B cell (primary cell): Measurements from ENCODE around the gene ZNF784. TPM values are rescaled to one million over a fixed set of nuclear protein-coding genes. Genes with fewer than 3 reads are reported as not detected.

ENCODE experiments used
- ATAC-seq: fragments of 200-7000 bp; cut with Tn5 transposase; one replicate; pipeline ENCODE4 v1.10.0; 2021; ENCODE audit warnings: low read depth, mild to moderate bottlenecking, moderate number of reproducible peaks, moderate library complexity
- CTCF ChIA-PET: fragments of 350-600 bp; sonication (Branson Sonifier 250); formaldehyde crosslinking; loops from one replicate; lab custom pipeline; 2021; ENCODE audit warnings: antibody characterized with exemption, inconsistent platforms; lab: Charles Lee
- POLR2A ChIA-PET: fragments of 350-600 bp; sonication (Branson Sonifier 250); formaldehyde crosslinking; loops from one replicate; lab custom pipeline; 2021; ENCODE audit warnings: antibody characterized with exemption; lab: Charles Lee
- DNase-seq: peaks from one replicate; pipeline ENCODE4 v3.0.0; 2013
- H2AFZ ChIP-seq: 2 replicates; pipeline ENCODE4 v1.6.1; 2012; ENCODE audit warnings: mild to moderate bottlenecking, low read depth, low read length; ENCODE audit not compliant: insufficient read depth, poor library complexity, severe bottlenecking
- H3K27ac ChIP-seq, 2 donors: 1 replicate in 1 of 2; 2 replicates in 1 of 2; pipeline ENCODE4 v1.5.1; 2012 to 2013; ENCODE audit warnings: low read length in 2 of 2, mild to moderate bottlenecking in 2 of 2, moderate library complexity in 1 of 2
- H3K27me3 ChIP-seq, 4 experiments: fragments of 200-600 bp in 1 of 4; sonication (generic) in 1 of 4; replicated peaks in 1 of 4; 1 replicate in 2 of 4; 2 replicates in 2 of 4; pipeline versions ENCODE4 v1.6.1 to v1.7.0; 2013 to 2016; ENCODE audit warnings: low read length in 3 of 4, mild to moderate bottlenecking in 2 of 4, mixed read lengths in 1 of 4, moderate library complexity in 1 of 4; ENCODE audit not compliant: insufficient read depth in 4 of 4, control insufficient read depth in 3 of 4; ENCODE audit errors: control extremely low read depth in 1 of 4
- H3K36me3 ChIP-seq, 2 experiments: replicated peaks in 1 of 2; 1 replicate in 1 of 2; 2 replicates in 1 of 2; pipeline versions ENCODE4 v1.6.1 to v1.7.1; 2013; ENCODE audit warnings: low read length in 1 of 2; ENCODE audit not compliant: insufficient read depth in 2 of 2, control insufficient read depth in 1 of 2; ENCODE audit errors: control extremely low read depth in 1 of 2, extremely low read depth in 1 of 2
- H3K4me1 ChIP-seq, 2 donors: fragments of 200-600 bp in 1 of 2; sonication (generic) in 1 of 2; 1 replicate in 1 of 2; 2 replicates in 1 of 2; pipeline versions ENCODE4 v1.5.1 to v1.6.1; 2013 to 2017; ENCODE audit warnings: low read length in 2 of 2; ENCODE audit not compliant: control insufficient read depth in 2 of 2, insufficient read depth in 2 of 2
- H3K4me2 ChIP-seq: replicated peaks from 2 replicates; pipeline ENCODE3; 2012; ENCODE audit warnings: mild to moderate bottlenecking, low read depth, low read length; ENCODE audit not compliant: poor library complexity, severe bottlenecking
- H3K4me3 ChIP-seq, 5 experiments: fragments of 200-600 bp in 1 of 5; sonication (generic) in 1 of 5; 1 replicate in 3 of 5; 2 replicates in 2 of 5; pipeline versions ENCODE4 v1.5.1 to v1.7.0; 2011 to 2016; ENCODE audit warnings: low read length in 4 of 5, mild to moderate bottlenecking in 4 of 5, low read depth in 2 of 5, control low read depth in 1 of 5, moderate library complexity in 1 of 5; ENCODE audit not compliant: insufficient read depth in 1 of 5; ENCODE audit errors: control extremely low read depth in 1 of 5, extremely low read depth in 1 of 5
- H3K79me2 ChIP-seq: fragments of 200-600 bp; sonication (generic); one replicate; pipeline ENCODE4 v1.6.0; 2016; ENCODE audit warnings: low read length; ENCODE audit not compliant: control insufficient read depth, insufficient read depth
- H3K9ac ChIP-seq: fragments of 200-600 bp; sonication (generic); 2 replicates; pipeline ENCODE4 v1.6.1; 2017; ENCODE audit warnings: mild to moderate bottlenecking, low read length, moderate library complexity
- H3K9me3 ChIP-seq, 3 donors: one replicate each; pipeline versions ENCODE4 v1.6.1 to v1.7.1; 2013; ENCODE audit warnings: low read length in 2 of 3; ENCODE audit not compliant: control insufficient read depth in 2 of 3, insufficient read depth in 1 of 3; ENCODE audit errors: control extremely low read depth in 1 of 3
- H4K20me1 ChIP-seq: 2 replicates; pipeline ENCODE4 v1.6.0; 2012; ENCODE audit warnings: mild to moderate bottlenecking, low read length; ENCODE audit not compliant: insufficient read depth, control insufficient read depth, poor library complexity, severe bottlenecking
- H3K27ac Mint-ChIP-seq: one replicate; pipeline ENCODE4 v1.8.0; 2021; ENCODE audit warnings: mixed read lengths
- H3K27me3 Mint-ChIP-seq: one replicate; pipeline ENCODE4 v1.8.0; 2021; ENCODE audit warnings: mixed read lengths
- H3K4me1 Mint-ChIP-seq: one replicate; pipeline ENCODE4 v1.8.0; 2021; ENCODE audit warnings: mixed read lengths
- H3K4me3 Mint-ChIP-seq: one replicate; pipeline ENCODE4 v1.8.0; 2021; ENCODE audit warnings: mixed read lengths
- H3K9me3 Mint-ChIP-seq: one replicate; pipeline ENCODE4 v1.8.0; 2022; ENCODE audit warnings: mixed read lengths; ENCODE audit not compliant: insufficient read depth
- CTCF ChIP-seq: fragments of 200-600 bp; IDR thresholded peaks from one replicate; pipeline ENCODE4 v1.8.0; 2022; ENCODE audit warnings: antibody characterized with exemption, mild to moderate bottlenecking
- EZH2 ChIP-seq: IDR thresholded peaks from 2 replicates; pipeline ENCODE4 v1.6.1; 2012; ENCODE audit warnings: borderline replicate concordance, low read depth, mild to moderate bottlenecking, moderate library complexity, low read length; ENCODE audit not compliant: insufficient read depth, poor library complexity, severe bottlenecking
- WGBS: methylation state at CpG from one replicate; pipeline ENCODE4 v1.1.5; 2013; ENCODE audit warnings: missing lambda C conversion rate; ENCODE audit not compliant: insufficient coverage; 5-methylcytosine and 5-hydroxymethylcytosine counted together
- intact Hi-C: fragments of 100-400 bp; cut with micrococcal nuclease; formaldehyde crosslinking; loops from one replicate; pipeline ENCODE4 v1.10.0; 2022
- polyA plus RNA-seq: library from polyadenylated mRNA; depleted of rRNA; stranded (reverse); fragments of >200 nt; gene quantifications from 2 replicates; pipeline ENCODE4 v1.2.3, GENCODE V29; 2012
- total RNA-seq, 2 donors: library from RNA; stranded (reverse); fragments of 120-200 nt in 1 of 2; gene quantifications; 1 replicate in 1 of 2; 2 replicates in 1 of 2; pipeline versions ENCODE4 v1.2.3 to v1.2.4, GENCODE V29; 2013 to 2022

The ZNF784 gene
- total and polyA plus RNA-seq, 2 donors (not counting 1 experiment from before 2014, with no cell fraction given) = 9.2 to 9.7 TPM

DNA sequence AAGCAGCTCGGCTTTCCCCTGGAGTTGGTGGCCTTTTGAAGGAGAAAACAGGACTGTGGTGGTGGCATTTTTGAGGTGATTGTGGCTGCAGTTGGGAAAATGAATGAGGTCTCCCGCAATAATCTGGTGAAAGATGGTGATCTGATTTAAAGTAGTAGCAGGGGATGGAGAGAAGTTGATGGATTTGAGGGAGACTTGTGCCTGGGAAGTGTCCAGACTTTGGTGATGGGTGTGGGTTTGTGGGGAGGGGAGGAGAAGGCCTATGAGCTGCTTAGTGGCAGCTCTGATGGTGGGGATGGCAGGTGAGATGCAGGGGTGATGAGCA, 46.6 kb upstream of the ZNF784 start:
- 95% methylated on average over 2 of the region's 2 CpGs for WGBS

More for the DNA sequence above, 46.6 kb upstream of the ZNF784 start:
- Histone ChIP-seq H3K27ac (no peak overlapping the region), H3K79me2 (peaks cover 70% of the 10 kb centered on the region), H3K9me3 (no peaks in the 10 kb centered on the region), H3K4me2 (no peak overlapping the region), H3K4me1 (peaks cover 4 to 18% of the 10 kb centered on the region in 2 donors), H3K36me3 (peaks cover 0 to 69% of the 10 kb centered on the region in 2 experiments), H3K27me3 (no peaks in the 10 kb centered on the region), H4K20me1 (peaks cover 79% of the 10 kb centered on the region), H2AFZ (no peak overlapping the region), H3K4me3 (no peak overlapping the region), H3K9ac (no peak overlapping the region)
- POLR2A ChIA-PET = interaction anchor here (0.7 to 1.0 kb wide), 2 partner anchors 16 to 38 kb away, joined by 3 to 4 read pairs; partner anchors contain the start of gene U2AF2
- no peaks in the 10 kb centered on the region for H3K27me3 Mint-ChIP-seq
- H3K27ac Mint-ChIP-seq = no peak overlapping the region
- ATAC-seq (no peak), DNase-seq (no peak)
- peaks cover 35% of the 10 kb centered on the region for H3K4me1 Mint-ChIP-seq
- intact Hi-C loops = no loop called here
- no peak overlapping the region for H3K4me3 Mint-ChIP-seq
- no peaks in the 10 kb centered on the region for H3K9me3 Mint-ChIP-seq
- TF ChIP-seq EZH2 (no peak), CTCF (no peak)
- CTCF ChIA-PET = interaction anchor here (0.9 to 3.7 kb wide), 4 partner anchors 14 to 530 kb away, joined by 4 to 46 read pairs (median 6); no protein-coding TSS in a partner anchor
